AG04449 (cell line): ENCODE measurements around the gene ATP6V0B.

Experiments
- CTCF ChIA-PET: fragments of 350-600 bp; formaldehyde crosslinking; extraction: SDS; loops from one replicate; lab custom pipeline; 2021; ENCODE audit warnings: antibody characterized with exemption; lab: Yijun Ruan, JAX
- POLR2A ChIA-PET: fragments of 400-600, 350-600 bp; formaldehyde crosslinking; extraction: SDS; loops from one replicate; lab custom pipeline; 2020; ENCODE audit warnings: antibody characterized with exemption, inconsistent platforms; lab: Yijun Ruan, JAX
- DNase-seq: peaks from one replicate; pipeline ENCODE4 v3.0.0-alpha.2; 2010; ENCODE audit warnings: low read depth, low spot score
- H3K4me3 ChIP-seq: 2 replicates; pipeline ENCODE4 v1.5.1; 2011; ENCODE audit warnings: low read depth, mild to moderate bottlenecking, control low read depth, low read length
- TF ChIP-seq, protein P1 (sequence below): IDR thresholded peaks from one replicate; pipeline ENCODE4 v1.5.1; 2011; ENCODE audit warnings: mild to moderate bottlenecking, moderate library complexity, low read length, control low read depth, inconsistent platforms; ENCODE audit not compliant: insufficient read depth; ENCODE audit errors: missing control alignments

Gene ATP6V0B

GRCh38 chr1:43996733-43997115 is 22.0 kb downstream of the ATP6V0B start:
- TF ChIP-seq, protein P1, sequence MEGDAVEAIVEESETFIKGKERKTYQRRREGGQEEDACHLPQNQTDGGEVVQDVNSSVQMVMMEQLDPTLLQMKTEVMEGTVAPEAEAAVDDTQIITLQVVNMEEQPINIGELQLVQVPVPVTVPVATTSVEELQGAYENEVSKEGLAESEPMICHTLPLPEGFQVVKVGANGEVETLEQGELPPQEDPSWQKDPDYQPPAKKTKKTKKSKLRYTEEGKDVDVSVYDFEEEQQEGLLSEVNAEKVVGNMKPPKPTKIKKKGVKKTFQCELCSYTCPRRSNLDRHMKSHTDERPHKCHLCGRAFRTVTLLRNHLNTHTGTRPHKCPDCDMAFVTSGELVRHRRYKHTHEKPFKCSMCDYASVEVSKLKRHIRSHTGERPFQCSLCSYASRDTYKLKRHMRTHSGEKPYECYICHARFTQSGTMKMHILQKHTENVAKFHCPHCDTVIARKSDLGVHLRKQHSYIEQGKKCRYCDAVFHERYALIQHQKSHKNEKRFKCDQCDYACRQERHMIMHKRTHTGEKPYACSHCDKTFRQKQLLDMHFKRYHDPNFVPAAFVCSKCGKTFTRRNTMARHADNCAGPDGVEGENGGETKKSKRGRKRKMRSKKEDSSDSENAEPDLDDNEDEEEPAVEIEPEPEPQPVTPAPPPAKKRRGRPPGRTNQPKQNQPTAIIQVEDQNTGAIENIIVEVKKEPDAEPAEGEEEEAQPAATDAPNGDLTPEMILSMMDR: no peak
- DNase-seq: no peak
- POLR2A ChIA-PET: no interaction called here
- CTCF ChIA-PET: interaction anchor here (0.8 kb wide), 1 partner anchor 9 kb away, joined by 3 read pairs; no protein-coding TSS in a partner anchor
- no peak overlapping the region for H3K4me3 ChIP-seq

GRCh38 chr1:43997295-43997999 is 22.7 kb downstream of the ATP6V0B start:
- DNase-seq: no peak
- TF ChIP-seq, protein P1: no peak
- H3K4me3 ChIP-seq: no peak overlapping the region
- ChIA-PET CTCF (interaction anchor here (0.8 kb wide), 1 partner anchor 9 kb away, joined by 3 read pairs; no protein-coding TSS in a partner anchor), POLR2A (no interaction called here)

GRCh38 chr1:43998000-43998378 is 23.2 kb downstream of the ATP6V0B start:
- CTCF ChIA-PET: interaction anchor here (11.3 kb wide), 1 partner anchor 47 kb away, joined by 313 read pairs; no protein-coding TSS in a partner anchor
- DNase-seq: no peak
- POLR2A ChIA-PET: no interaction called here
- TF ChIP-seq, protein P1: no peak
- H3K4me3 ChIP-seq: no peak overlapping the region

GRCh38 chr1:43999455-43999854 is 24.7 kb downstream of the ATP6V0B start:
- DNase-seq: no peak
- CTCF ChIA-PET: interaction anchor here (1.1 to 11.3 kb wide), 4 partner anchors 12 to 236 kb away, joined by 4 to 313 read pairs (median 5); no protein-coding TSS in a partner anchor
- TF ChIP-seq, protein P1: no peak
- POLR2A ChIA-PET: no interaction called here
- H3K4me3 ChIP-seq: no peak overlapping the region

DNA sequence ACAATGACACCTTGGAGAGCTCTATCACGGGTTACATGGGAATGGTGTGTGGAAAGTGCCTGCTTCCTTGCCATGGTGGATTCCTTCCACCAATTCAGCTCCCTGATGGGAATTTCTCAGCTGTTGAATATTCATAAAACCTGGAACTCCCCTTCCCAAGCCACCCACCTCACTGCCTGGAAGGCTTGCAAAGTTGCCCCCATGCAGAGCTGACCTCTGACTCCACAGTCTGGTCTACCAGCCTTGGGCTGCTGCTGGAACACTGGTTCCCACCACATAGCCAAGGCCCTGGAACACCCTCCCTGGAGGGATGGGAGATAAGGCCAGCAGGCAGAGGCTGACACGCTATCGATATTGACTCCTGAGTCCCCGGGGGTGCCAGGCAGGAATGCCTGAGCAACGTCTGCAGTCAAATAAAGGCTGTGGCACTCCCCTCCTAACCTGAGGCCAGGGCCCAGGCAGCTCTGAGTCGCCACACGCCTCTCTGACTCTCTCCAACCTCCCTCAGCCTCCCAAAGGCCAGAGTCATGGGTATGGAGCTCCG is 25.4 kb downstream of the ATP6V0B start:
- no peak overlapping the region for H3K4me3 ChIP-seq
- ChIA-PET CTCF (interaction anchor here (1.1 to 11.3 kb wide), 4 partner anchors 11 to 236 kb away, joined by 4 to 313 read pairs (median 6); no protein-coding TSS in a partner anchor), POLR2A (no interaction called here)
- no peak for DNase-seq
- TF ChIP-seq, protein P1: no peak

- ChIA-PET CTCF (interaction anchor here (1.3 to 11.3 kb wide), 5 partner anchors 9 to 238 kb away, joined by 4 to 313 read pairs (median 17); no protein-coding TSS in a partner anchor), POLR2A (no interaction called here)
Measured at GRCh38 chr1:44002165-44002564, 27.4 kb downstream of the ATP6V0B start.

More at GRCh38 chr1:44002165-44002564, 27.4 kb downstream of the ATP6V0B start:
- H3K4me3 ChIP-seq: no peak overlapping the region
- TF ChIP-seq, protein P1: no peak
- DNase-seq: no peak
